ENCODE data around the gene RPL13A. TPM values are rescaled to one million over a fixed set of nuclear protein-coding genes. Genes with fewer than 3 reads are reported as not detected.

RPL13A gene
- total and polyA plus RNA-seq, 2 of the 13 experiments (the other 11 are each of a cell fraction or from before 2014, with no cell fraction given): 2,601 to 3,407 TPM

DNA sequence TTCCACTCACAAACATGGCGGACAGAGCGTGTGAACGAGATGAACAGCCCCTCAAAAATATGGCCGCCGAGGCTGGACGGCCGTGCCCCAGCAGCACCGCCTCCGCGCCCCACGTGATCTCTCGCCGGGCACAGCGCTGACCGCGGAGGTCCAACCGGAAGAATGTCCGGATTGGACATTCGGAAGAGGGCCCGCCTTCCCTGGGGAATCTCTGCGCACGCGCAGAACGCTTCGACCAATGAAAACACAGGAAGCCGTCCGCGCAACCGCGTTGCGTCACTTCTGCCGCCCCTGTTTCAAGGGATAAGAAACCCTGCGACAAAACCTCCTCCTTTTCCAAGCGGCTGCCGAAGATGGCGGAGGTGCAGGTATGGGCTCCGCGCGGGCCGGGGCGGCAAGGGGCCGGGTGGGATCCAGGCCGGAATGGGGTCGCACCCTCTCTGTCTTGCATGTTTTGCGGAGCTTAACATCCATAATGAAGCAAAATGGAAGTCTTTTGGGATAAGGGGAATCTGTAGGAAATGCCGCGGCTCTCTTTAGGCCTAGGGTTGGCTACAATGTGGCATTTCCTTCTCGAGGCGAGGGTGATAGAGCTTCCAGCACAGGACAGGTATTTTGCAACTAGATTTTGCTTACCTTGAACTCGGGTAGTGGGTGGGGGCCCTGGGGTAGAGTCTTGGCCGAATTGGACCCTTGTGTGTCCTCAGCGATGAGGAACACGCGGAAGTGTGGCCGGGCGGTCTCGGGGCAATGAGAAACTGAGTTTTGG, at the start of gene RPL13A (continued):
- TF ChIP-seq ZNF660 (CRISPR knock-in tag; IDR thresholded peaks at IDR 0.05; ENCODE audit: borderline replicate concordance, low read depth) (no peak), ZFP36L2 (CRISPR knock-in tag; IDR thresholded peaks at IDR 0.05) (no peak), CREM (IDR thresholded peaks at IDR 0.05) (peak; percentile 97), CREM (CRISPR knock-in tag; IDR thresholded peaks at IDR 0.05) (peak; percentile 21; the same call in 1 of the 2 replicates), GATAD2A (CRISPR knock-in tag; IDR thresholded peaks at IDR 0.05) (peak; percentile 34; the same call in 1 of the 2 replicates), HNF4G (IDR thresholded peaks at IDR 0.05; ENCODE audit: borderline replicate concordance, low read depth, low read length) (no peak; the same call in 1 of the 2 replicates), HNF4G (CRISPR knock-in tag; IDR thresholded peaks at IDR 0.05; ENCODE audit: borderline replicate concordance, low read depth) (no peak), GTF3A (CRISPR knock-in tag; conservative IDR thresholded peaks at IDR 0.05) (no peak), FOXA3 (CRISPR knock-in tag; IDR thresholded peaks at IDR 0.05) (peak; percentile 61), SMC3 (IDR thresholded peaks at IDR 0.05; ENCODE audit: low read length) (no peak; the same call in 1 of the 2 replicates), ZBTB7B (CRISPR knock-in tag; IDR thresholded peaks at IDR 0.05) (0 out of 2 replicates have a peak, but pooled peaks have one; percentile 46), ELF1 (CRISPR knock-in tag; IDR thresholded peaks at IDR 0.05) (peak; percentile 92)
- TF ChIP-seq, protein P1, sequence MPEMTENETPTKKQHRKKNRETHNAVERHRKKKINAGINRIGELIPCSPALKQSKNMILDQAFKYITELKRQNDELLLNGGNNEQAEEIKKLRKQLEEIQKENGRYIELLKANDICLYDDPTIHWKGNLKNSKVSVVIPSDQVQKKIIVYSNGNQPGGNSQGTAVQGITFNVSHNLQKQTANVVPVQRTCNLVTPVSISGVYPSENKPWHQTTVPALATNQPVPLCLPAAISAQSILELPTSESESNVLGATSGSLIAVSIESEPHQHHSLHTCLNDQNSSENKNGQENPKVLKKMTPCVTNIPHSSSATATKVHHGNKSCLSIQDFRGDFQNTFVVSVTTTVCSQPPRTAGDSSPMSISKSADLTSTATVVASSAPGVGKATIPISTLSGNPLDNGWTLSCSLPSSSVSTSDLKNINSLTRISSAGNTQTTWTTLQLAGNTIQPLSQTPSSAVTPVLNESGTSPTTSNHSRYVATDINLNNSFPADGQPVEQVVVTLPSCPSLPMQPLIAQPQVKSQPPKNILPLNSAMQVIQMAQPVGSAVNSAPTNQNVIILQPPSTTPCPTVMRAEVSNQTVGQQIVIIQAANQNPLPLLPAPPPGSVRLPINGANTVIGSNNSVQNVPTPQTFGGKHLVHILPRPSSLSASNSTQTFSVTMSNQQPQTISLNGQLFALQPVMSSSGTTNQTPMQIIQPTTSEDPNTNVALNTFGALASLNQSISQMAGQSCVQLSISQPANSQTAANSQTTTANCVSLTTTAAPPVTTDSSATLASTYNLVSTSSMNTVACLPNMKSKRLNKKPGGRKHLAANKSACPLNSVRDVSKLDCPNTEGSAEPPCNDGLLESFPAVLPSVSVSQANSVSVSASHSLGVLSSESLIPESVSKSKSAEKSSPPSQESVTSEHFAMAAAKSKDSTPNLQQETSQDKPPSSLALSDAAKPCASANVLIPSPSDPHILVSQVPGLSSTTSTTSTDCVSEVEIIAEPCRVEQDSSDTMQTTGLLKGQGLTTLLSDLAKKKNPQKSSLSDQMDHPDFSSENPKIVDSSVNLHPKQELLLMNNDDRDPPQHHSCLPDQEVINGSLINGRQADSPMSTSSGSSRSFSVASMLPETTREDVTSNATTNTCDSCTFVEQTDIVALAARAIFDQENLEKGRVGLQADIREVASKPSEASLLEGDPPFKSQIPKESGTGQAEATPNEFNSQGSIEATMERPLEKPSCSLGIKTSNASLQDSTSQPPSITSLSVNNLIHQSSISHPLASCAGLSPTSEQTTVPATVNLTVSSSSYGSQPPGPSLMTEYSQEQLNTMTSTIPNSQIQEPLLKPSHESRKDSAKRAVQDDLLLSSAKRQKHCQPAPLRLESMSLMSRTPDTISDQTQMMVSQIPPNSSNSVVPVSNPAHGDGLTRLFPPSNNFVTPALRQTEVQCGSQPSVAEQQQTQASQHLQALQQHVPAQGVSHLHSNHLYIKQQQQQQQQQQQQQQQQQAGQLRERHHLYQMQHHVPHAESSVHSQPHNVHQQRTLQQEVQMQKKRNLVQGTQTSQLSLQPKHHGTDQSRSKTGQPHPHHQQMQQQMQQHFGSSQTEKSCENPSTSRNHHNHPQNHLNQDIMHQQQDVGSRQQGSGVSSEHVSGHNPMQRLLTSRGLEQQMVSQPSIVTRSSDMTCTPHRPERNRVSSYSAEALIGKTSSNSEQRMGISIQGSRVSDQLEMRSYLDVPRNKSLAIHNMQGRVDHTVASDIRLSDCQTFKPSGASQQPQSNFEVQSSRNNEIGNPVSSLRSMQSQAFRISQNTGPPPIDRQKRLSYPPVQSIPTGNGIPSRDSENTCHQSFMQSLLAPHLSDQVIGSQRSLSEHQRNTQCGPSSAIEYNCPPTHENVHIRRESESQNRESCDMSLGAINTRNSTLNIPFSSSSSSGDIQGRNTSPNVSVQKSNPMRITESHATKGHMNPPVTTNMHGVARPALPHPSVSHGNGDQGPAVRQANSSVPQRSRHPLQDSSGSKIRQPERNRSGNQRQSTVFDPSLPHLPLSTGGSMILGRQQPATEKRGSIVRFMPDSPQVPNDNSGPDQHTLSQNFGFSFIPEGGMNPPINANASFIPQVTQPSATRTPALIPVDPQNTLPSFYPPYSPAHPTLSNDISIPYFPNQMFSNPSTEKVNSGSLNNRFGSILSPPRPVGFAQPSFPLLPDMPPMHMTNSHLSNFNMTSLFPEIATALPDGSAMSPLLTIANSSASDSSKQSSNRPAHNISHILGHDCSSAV (CRISPR knock-in tag; IDR thresholded peaks at IDR 0.05; ENCODE audit: borderline replicate concordance): 0 out of 2 replicates have a peak, but pooled peaks have one; percentile 38
- TF ChIP-seq, protein P2, sequence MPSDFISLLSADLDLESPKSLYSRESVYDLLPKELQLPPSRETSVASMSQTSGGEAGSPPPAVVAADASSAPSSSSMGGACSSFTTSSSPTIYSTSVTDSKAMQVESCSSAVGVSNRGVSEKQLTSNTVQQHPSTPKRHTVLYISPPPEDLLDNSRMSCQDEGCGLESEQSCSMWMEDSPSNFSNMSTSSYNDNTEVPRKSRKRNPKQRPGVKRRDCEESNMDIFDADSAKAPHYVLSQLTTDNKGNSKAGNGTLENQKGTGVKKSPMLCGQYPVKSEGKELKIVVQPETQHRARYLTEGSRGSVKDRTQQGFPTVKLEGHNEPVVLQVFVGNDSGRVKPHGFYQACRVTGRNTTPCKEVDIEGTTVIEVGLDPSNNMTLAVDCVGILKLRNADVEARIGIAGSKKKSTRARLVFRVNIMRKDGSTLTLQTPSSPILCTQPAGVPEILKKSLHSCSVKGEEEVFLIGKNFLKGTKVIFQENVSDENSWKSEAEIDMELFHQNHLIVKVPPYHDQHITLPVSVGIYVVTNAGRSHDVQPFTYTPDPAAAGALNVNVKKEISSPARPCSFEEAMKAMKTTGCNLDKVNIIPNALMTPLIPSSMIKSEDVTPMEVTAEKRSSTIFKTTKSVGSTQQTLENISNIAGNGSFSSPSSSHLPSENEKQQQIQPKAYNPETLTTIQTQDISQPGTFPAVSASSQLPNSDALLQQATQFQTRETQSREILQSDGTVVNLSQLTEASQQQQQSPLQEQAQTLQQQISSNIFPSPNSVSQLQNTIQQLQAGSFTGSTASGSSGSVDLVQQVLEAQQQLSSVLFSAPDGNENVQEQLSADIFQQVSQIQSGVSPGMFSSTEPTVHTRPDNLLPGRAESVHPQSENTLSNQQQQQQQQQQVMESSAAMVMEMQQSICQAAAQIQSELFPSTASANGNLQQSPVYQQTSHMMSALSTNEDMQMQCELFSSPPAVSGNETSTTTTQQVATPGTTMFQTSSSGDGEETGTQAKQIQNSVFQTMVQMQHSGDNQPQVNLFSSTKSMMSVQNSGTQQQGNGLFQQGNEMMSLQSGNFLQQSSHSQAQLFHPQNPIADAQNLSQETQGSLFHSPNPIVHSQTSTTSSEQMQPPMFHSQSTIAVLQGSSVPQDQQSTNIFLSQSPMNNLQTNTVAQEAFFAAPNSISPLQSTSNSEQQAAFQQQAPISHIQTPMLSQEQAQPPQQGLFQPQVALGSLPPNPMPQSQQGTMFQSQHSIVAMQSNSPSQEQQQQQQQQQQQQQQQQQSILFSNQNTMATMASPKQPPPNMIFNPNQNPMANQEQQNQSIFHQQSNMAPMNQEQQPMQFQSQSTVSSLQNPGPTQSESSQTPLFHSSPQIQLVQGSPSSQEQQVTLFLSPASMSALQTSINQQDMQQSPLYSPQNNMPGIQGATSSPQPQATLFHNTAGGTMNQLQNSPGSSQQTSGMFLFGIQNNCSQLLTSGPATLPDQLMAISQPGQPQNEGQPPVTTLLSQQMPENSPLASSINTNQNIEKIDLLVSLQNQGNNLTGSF (CRISPR knock-in tag; IDR thresholded peaks at IDR 0.05): no peak; the same call in 1 of the 2 replicates

Data from HepG2 (cell line).